Neural cell (in vitro differentiated cells): ENCODE data around the gene APMAP. TPM values are rescaled to one million over a fixed set of nuclear protein-coding genes. Genes with fewer than 3 reads are reported as not detected.

Experiments
- H2AFZ ChIP-seq: fragments of 200-600, 300-800 bp; sonication (generic), shearing (Covaris generic); 2 replicates; pipeline ENCODE4 v1.6.0; 2014; ENCODE audit warnings: low read depth, mild to moderate bottlenecking, antibody characterized with exemption, low read length, moderate library complexity
- H3F3A ChIP-seq: fragments of 200-600 bp; shearing (Covaris generic); 2 replicates; pipeline ENCODE4 v1.6.1; 2016; ENCODE audit warnings: mild to moderate bottlenecking, moderate library complexity, mixed read lengths, antibody characterized with exemption, low read length; ENCODE audit not compliant: insufficient read depth, poor library complexity, severe bottlenecking
- H3K27ac ChIP-seq: fragments of 200-600, 300-800 bp; sonication (generic), shearing (Covaris generic); 2 replicates; pipeline ENCODE4 v1.5.1; 2014; ENCODE audit warnings: mild to moderate bottlenecking, low read length, moderate library complexity
- H3K27me3 ChIP-seq: fragments of 300-800, 200-600 bp; sonication (generic), shearing (Covaris generic); 2 replicates; pipeline ENCODE4 v1.6.0; 2014; ENCODE audit warnings: mild to moderate bottlenecking, low read depth, low read length, moderate library complexity; ENCODE audit not compliant: insufficient read depth
- H3K36me3 ChIP-seq: fragments of 300-800, 200-600 bp; sonication (generic), shearing (Covaris generic); 2 replicates; pipeline ENCODE4 v1.5.1; 2014; ENCODE audit warnings: mild to moderate bottlenecking, antibody characterized with exemption, low read length, moderate library complexity; ENCODE audit not compliant: insufficient read depth
- H3K4me2 ChIP-seq: fragments of 300-800, 200-600 bp; sonication (generic), shearing (Covaris generic); 2 replicates; pipeline ENCODE4 v1.6.0; 2014; ENCODE audit warnings: mild to moderate bottlenecking, low read length
- H3K4me3 ChIP-seq: fragments of 300-800, 200-600 bp; sonication (generic), shearing (Covaris generic); 2 replicates; pipeline ENCODE4 v1.5.1; 2014; ENCODE audit warnings: mild to moderate bottlenecking, low read length, moderate library complexity
- H3K79me2 ChIP-seq: fragments of 200-600 bp; shearing (Covaris generic); replicated peaks from 2 replicates; pipeline ENCODE4 v1.6.0; 2014; ENCODE audit warnings: mild to moderate bottlenecking, low read length, moderate library complexity; ENCODE audit not compliant: insufficient read depth
- H3K9ac ChIP-seq: fragments of 300-800, 200-600 bp; sonication (generic), shearing (Covaris generic); 2 replicates; pipeline ENCODE4 v1.6.1; 2016; ENCODE audit warnings: mild to moderate bottlenecking, low read length, mixed read lengths
- H3K9me2 ChIP-seq: fragments of 200-600 bp; shearing (Covaris generic); 2 replicates; pipeline ENCODE4 v1.6.1; 2016; ENCODE audit warnings: mild to moderate bottlenecking, low read length, mixed read lengths; ENCODE audit not compliant: insufficient read depth
- H3K9me3 ChIP-seq: fragments of 200-600, 300-800 bp; sonication (generic), shearing (Covaris generic); 2 replicates; pipeline ENCODE4 v1.6.1; 2016; ENCODE audit warnings: mild to moderate bottlenecking, mixed run types, low read length, moderate library complexity, mixed read lengths
- H4K20me1 ChIP-seq: fragments of 200-600 bp; shearing (Covaris generic); 2 replicates; pipeline ENCODE4 v1.6.1; 2016; ENCODE audit warnings: mild to moderate bottlenecking, mixed run types; ENCODE audit not compliant: insufficient read depth
- CTCF ChIP-seq: fragments of 450-650 bp; IDR thresholded peaks from 2 replicates; pipeline ENCODE4 v1.5.1; 2014; ENCODE audit warnings: antibody characterized with exemption, mild to moderate bottlenecking, moderate library complexity; ENCODE audit not compliant: poor library complexity, severe bottlenecking
- EP300 ChIP-seq: fragments of 450-650 bp; conservative IDR thresholded peaks from 2 replicates; pipeline ENCODE4 v1.6.1; 2014; ENCODE audit warnings: antibody characterized with exemption, mild to moderate bottlenecking, moderate library complexity; ENCODE audit not compliant: poor library complexity, severe bottlenecking
- EZH2 ChIP-seq: fragments of 200-600, 300-800 bp; shearing (Covaris generic), sonication (generic); IDR thresholded peaks from 2 replicates; pipeline ENCODE4 v1.6.1; 2014; ENCODE audit warnings: antibody characterized with exemption, low read length, borderline replicate concordance, mild to moderate bottlenecking; ENCODE audit not compliant: insufficient read depth, poor library complexity, severe bottlenecking
- MXI1 ChIP-seq: fragments of 450-650 bp; conservative IDR thresholded peaks from 2 replicates; pipeline ENCODE4 v1.6.1; 2014; ENCODE audit warnings: antibody characterized with exemption, mild to moderate bottlenecking; ENCODE audit not compliant: poor library complexity, severe bottlenecking
- POLR2AphosphoS5 ChIP-seq: IDR thresholded peaks from 2 replicates; pipeline ENCODE4 v1.6.1; 2012
- RAD21 ChIP-seq: fragments of 450-650 bp; conservative IDR thresholded peaks from 2 replicates; pipeline ENCODE4 v1.6.1; 2014; ENCODE audit warnings: antibody characterized with exemption, mild to moderate bottlenecking, moderate library complexity
- SMC3 ChIP-seq: fragments of 450-650 bp; conservative IDR thresholded peaks from 2 replicates; pipeline ENCODE4 v1.6.1; 2014; ENCODE audit warnings: antibody characterized with exemption, mild to moderate bottlenecking, moderate library complexity; ENCODE audit not compliant: poor library complexity
- TAF1 ChIP-seq: IDR thresholded peaks from 2 replicates; pipeline ENCODE4 v1.6.1; 2012; ENCODE audit warnings: low read depth
- polyA plus RNA-seq: library from polyadenylated mRNA; depleted of rRNA; stranded (reverse); fragments of >200 nt; gene quantifications from 2 replicates; pipeline ENCODE4 v1.2.3, GENCODE V29; 2014
- TF ChIP-seq, protein P1 (sequence below): IDR thresholded peaks from 2 replicates; pipeline ENCODE4 v1.6.1; 2012; ENCODE audit warnings: borderline replicate concordance

The APMAP gene
- polyA plus RNA-seq, 1 donor from 2014 or later = 140 TPM

DNA sequence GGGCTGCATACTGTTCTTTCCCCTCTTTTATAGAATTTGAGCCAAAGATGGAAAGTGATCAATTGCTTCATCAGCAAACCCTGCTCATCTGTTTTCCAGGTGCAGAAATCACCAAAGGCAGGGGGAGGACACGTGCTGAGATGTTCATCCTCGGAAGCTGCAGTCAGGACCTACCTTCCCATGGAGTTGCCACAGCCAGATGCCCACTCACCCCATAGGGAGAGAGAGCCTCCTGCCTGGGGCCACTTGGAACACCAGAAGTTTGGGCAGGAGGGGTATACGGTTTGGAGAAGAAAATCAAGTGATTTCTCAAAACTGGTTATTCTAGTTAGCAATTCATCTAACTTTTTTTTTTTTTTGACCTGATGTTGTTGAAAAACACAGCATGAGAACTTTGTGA lies 48.8 kb downstream of the APMAP start:
- Histone ChIP-seq H3K27me3 (no peaks in the 10 kb centered on the region), H3K4me3 (no peak overlapping the region), H3K9me2 (no peaks in the 10 kb centered on the region), H3K79me2 (no peaks in the 10 kb centered on the region), H3K36me3 (no peaks in the 10 kb centered on the region), H3K27ac (no peak overlapping the region), H4K20me1 (no peaks in the 10 kb centered on the region), H3K4me2 (no peak overlapping the region), H3F3A (no peaks in the 10 kb centered on the region), H3K9ac (no peak overlapping the region), H3K9me3 (no peaks in the 10 kb centered on the region), H2AFZ (no peak overlapping the region)
- TF ChIP-seq, protein P1, sequence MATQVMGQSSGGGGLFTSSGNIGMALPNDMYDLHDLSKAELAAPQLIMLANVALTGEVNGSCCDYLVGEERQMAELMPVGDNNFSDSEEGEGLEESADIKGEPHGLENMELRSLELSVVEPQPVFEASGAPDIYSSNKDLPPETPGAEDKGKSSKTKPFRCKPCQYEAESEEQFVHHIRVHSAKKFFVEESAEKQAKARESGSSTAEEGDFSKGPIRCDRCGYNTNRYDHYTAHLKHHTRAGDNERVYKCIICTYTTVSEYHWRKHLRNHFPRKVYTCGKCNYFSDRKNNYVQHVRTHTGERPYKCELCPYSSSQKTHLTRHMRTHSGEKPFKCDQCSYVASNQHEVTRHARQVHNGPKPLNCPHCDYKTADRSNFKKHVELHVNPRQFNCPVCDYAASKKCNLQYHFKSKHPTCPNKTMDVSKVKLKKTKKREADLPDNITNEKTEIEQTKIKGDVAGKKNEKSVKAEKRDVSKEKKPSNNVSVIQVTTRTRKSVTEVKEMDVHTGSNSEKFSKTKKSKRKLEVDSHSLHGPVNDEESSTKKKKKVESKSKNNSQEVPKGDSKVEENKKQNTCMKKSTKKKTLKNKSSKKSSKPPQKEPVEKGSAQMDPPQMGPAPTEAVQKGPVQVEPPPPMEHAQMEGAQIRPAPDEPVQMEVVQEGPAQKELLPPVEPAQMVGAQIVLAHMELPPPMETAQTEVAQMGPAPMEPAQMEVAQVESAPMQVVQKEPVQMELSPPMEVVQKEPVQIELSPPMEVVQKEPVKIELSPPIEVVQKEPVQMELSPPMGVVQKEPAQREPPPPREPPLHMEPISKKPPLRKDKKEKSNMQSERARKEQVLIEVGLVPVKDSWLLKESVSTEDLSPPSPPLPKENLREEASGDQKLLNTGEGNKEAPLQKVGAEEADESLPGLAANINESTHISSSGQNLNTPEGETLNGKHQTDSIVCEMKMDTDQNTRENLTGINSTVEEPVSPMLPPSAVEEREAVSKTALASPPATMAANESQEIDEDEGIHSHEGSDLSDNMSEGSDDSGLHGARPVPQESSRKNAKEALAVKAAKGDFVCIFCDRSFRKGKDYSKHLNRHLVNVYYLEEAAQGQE = no peak
- TF ChIP-seq EP300 = no peak
- TF ChIP-seq SMC3 = no peak
- no peak for TF ChIP-seq TAF1
- no peak for TF ChIP-seq POLR2AphosphoS5
- no peak for TF ChIP-seq RAD21
- no peak for TF ChIP-seq EZH2
- no peak for TF ChIP-seq CTCF
- TF ChIP-seq MXI1 = no peak

DNA sequence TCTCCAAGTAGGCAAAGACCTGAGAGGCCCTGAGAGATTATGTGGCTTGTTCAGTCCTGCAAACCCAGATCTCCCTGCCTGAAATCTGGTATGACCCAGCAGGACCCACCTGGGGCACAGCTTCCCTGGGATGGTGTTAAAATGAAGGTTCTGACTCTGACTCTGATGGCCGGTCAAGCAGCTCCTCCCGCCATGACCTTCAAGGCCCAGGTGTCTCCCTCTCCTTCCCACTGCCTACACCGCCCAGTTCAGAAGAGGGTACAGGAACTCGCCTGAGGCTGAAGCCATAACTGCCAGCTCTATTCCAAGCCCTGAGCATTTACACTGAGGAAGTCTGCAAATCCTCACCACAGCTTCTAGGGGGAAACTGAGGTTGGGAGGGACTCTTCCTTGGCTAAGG lies 49.4 kb downstream of the APMAP start:
- Histone ChIP-seq H3K36me3 (no peaks in the 10 kb centered on the region), H4K20me1 (no peaks in the 10 kb centered on the region), H3F3A (no peaks in the 10 kb centered on the region)

More for the DNA sequence above, 49.4 kb downstream of the APMAP start:
- Histone ChIP-seq H3K9me3 (no peaks in the 10 kb centered on the region), H2AFZ (no peak overlapping the region), H3K4me2 (no peak overlapping the region), H3K4me3 (no peak overlapping the region), H3K27ac (no peak overlapping the region), H3K9me2 (no peaks in the 10 kb centered on the region), H3K27me3 (no peaks in the 10 kb centered on the region), H3K9ac (no peak overlapping the region), H3K79me2 (no peaks in the 10 kb centered on the region)
- no peak for TF ChIP-seq POLR2AphosphoS5
- no peak for TF ChIP-seq EZH2
- TF ChIP-seq, protein P1 = no peak
- TF ChIP-seq MXI1 = no peak
- no peak for TF ChIP-seq EP300
- no peak for TF ChIP-seq TAF1
- TF ChIP-seq SMC3 = no peak
- no peak for TF ChIP-seq RAD21
- no peak for TF ChIP-seq CTCF
